H1 (cell line): Measurements from ENCODE around the gene FAM120C. TPM values are rescaled to one million over a fixed set of nuclear protein-coding genes. Genes with fewer than 3 reads are reported as not detected.

ENCODE experiments used
- CTCF ChIA-PET: fragments of 300-600 bp; sonication (Branson Sonifier 250); formaldehyde crosslinking; loops from one replicate; lab custom pipeline; 2021; ENCODE audit not compliant: partially characterized antibody; lab: Charles Lee
- POLR2A ChIA-PET: fragments of 300-600 bp; sonication (Branson Sonifier 250); formaldehyde crosslinking; loops from one replicate; lab custom pipeline; 2021; ENCODE audit warnings: inconsistent platforms; ENCODE audit not compliant: partially characterized antibody; lab: Charles Lee
- DNase-seq, 2 experiments: peaks; one replicate each; pipeline versions ENCODE4 v3.0.0 to v3.0.0-alpha.2; 2010 to 2022; ENCODE audit warnings: low spot score in 2 of 2, low read depth in 1 of 2, mixed read lengths in 1 of 2
- FAIRE-seq: peaks from 2 replicates; lab custom pipeline; 2011; peaks lifted over from hg19 to GRCh38; lab: Jason Lieb, UNC
- H2AFZ ChIP-seq: 2 replicates; pipeline ENCODE4 v1.8.1; 2012; ENCODE audit warnings: low read length, inconsistent platforms
- H2AK5ac ChIP-seq: 2 replicates; pipeline ENCODE4 v1.6.1; 2013; ENCODE audit warnings: low read depth, low read length
- H2BK120ac ChIP-seq: replicated peaks from 2 replicates; pipeline ENCODE3; 2013; ENCODE audit warnings: low read depth, low read length, inconsistent platforms
- H2BK12ac ChIP-seq: 2 replicates; pipeline ENCODE4 v1.6.1; 2013; ENCODE audit warnings: low read depth, low read length
- H2BK15ac ChIP-seq: 2 replicates; pipeline ENCODE4 v1.6.1; 2013; ENCODE audit warnings: low read length
- H2BK20ac ChIP-seq: 2 replicates; pipeline ENCODE4 v1.6.1; 2013; ENCODE audit warnings: low read length
- H2BK5ac ChIP-seq: 2 replicates; pipeline ENCODE4 v1.6.1; 2013; ENCODE audit warnings: low read depth, low read length
- H3K14ac ChIP-seq: 2 replicates; pipeline ENCODE4 v1.6.1; 2013; ENCODE audit warnings: inconsistent platforms; ENCODE audit not compliant: insufficient read length
- H3K18ac ChIP-seq: 2 replicates; pipeline ENCODE4 v1.6.1; 2013; ENCODE audit warnings: low read length; ENCODE audit errors: extremely low read depth
- H3K23ac ChIP-seq: 2 replicates; pipeline ENCODE4 v1.6.1; 2013; ENCODE audit warnings: inconsistent platforms; ENCODE audit not compliant: insufficient read length
- H3K23me2 ChIP-seq: 2 replicates; pipeline ENCODE4 v1.6.1; 2013; ENCODE audit warnings: low read depth, low read length
- H3K27ac ChIP-seq: 2 replicates; pipeline ENCODE4 v1.6.1; 2011; ENCODE audit warnings: low read depth, low read length, inconsistent platforms
- H3K27me3 ChIP-seq, 4 experiments: replicated peaks in 1 of 4; 1 replicate in 1 of 4; 2 replicates in 3 of 4; pipeline versions ENCODE4 v1.6.1 to v1.8.1; 2011 to 2013; ENCODE audit warnings: low read length in 3 of 4, mild to moderate bottlenecking in 3 of 4, inconsistent platforms in 2 of 4, mixed read lengths in 2 of 4, moderate library complexity in 1 of 4; ENCODE audit not compliant: control insufficient read depth in 3 of 4, insufficient read depth in 3 of 4; ENCODE audit errors: extremely low read depth in 1 of 4
- H3K36me3 ChIP-seq, 4 experiments: 2 replicates each; pipeline versions ENCODE4 v1.6.1 to v1.8.1; 2011 to 2013; ENCODE audit warnings: mild to moderate bottlenecking in 4 of 4, low read length in 3 of 4, moderate library complexity in 2 of 4, control low read depth in 1 of 4, inconsistent platforms in 1 of 4; ENCODE audit not compliant: insufficient read depth in 4 of 4, control insufficient read depth in 2 of 4
- H3K4ac ChIP-seq: replicated peaks from 2 replicates; pipeline ENCODE3; 2013; ENCODE audit warnings: low read length, low read depth, mixed read lengths, inconsistent platforms; ENCODE audit not compliant: insufficient read length
- H3K4me1 ChIP-seq, 4 experiments: replicated peaks in 1 of 4; 1 replicate in 1 of 4; 2 replicates in 3 of 4; pipeline versions ENCODE4 v1.6.1 to v1.8.1; 2011 to 2013; ENCODE audit warnings: low read length in 3 of 4, inconsistent platforms in 2 of 4, mixed read lengths in 1 of 4; ENCODE audit not compliant: insufficient read depth in 4 of 4, control insufficient read depth in 3 of 4
- H3K4me2 ChIP-seq, 2 experiments: 2 replicates each; pipeline versions ENCODE4 v1.6.1 to v1.8.1; 2011 to 2013; ENCODE audit warnings: low read depth in 2 of 2, low read length in 2 of 2, control low read depth in 1 of 2, inconsistent platforms in 1 of 2, mild to moderate bottlenecking in 1 of 2; ENCODE audit not compliant: insufficient read depth in 1 of 2
- H3K4me3 ChIP-seq, 4 experiments: fragments of 200-600, 300-600 bp in 1 of 4; sonication (generic), shearing (Covaris generic), sonication (Bioruptor Twin) in 1 of 4; 2 replicates each; pipeline versions ENCODE4 v1.5.1 to v1.8.1; 2011 to 2016; ENCODE audit warnings: low read length in 4 of 4, low read depth in 3 of 4, control low read depth in 2 of 4, inconsistent platforms in 2 of 4, mild to moderate bottlenecking in 2 of 4, mixed read lengths in 1 of 4, moderate library complexity in 1 of 4; ENCODE audit not compliant: insufficient read depth in 2 of 4; ENCODE audit errors: extremely low read depth in 1 of 4
- H3K56ac ChIP-seq: replicated peaks from 2 replicates; pipeline ENCODE3; 2013; ENCODE audit warnings: low read depth, mild to moderate bottlenecking, mixed read lengths, low read length, inconsistent platforms; ENCODE audit not compliant: insufficient read length
- H3K79me1 ChIP-seq: 2 replicates; pipeline ENCODE4 v1.6.1; 2013; ENCODE audit warnings: low read depth, low read length, control low read depth
- H3K79me2 ChIP-seq, 2 experiments: 2 replicates each; pipeline versions ENCODE4 v1.6.1 to v1.8.1; 2012 to 2013; ENCODE audit warnings: low read length in 2 of 2, mild to moderate bottlenecking in 2 of 2, inconsistent platforms in 1 of 2; ENCODE audit not compliant: insufficient read depth in 2 of 2, control insufficient read depth in 1 of 2
- H3K9ac ChIP-seq, 4 experiments: replicated peaks in 1 of 4; 1 replicate in 1 of 4; 2 replicates in 3 of 4; pipeline versions ENCODE4 v1.6.1 to v1.8.1; 2011 to 2013; ENCODE audit warnings: low read depth in 3 of 4, low read length in 3 of 4, control low read depth in 2 of 4, mild to moderate bottlenecking in 2 of 4, moderate library complexity in 2 of 4, inconsistent platforms in 1 of 4; ENCODE audit errors: extremely low read depth in 1 of 4
- H3K9me3 ChIP-seq, 2 experiments: 2 replicates each; pipeline versions ENCODE4 v1.6.1 to v1.8.1; 2012 to 2013; ENCODE audit warnings: mild to moderate bottlenecking in 2 of 2, moderate library complexity in 2 of 2, control low read depth in 1 of 2, inconsistent platforms in 1 of 2, low read depth in 1 of 2, low read length in 1 of 2, mixed read lengths in 1 of 2; ENCODE audit not compliant: insufficient read depth in 2 of 2
- H4K20me1 ChIP-seq, 2 experiments: replicated peaks in 1 of 2; 2 replicates each; pipeline versions ENCODE3 to v1.8.1; 2011 to 2013; ENCODE audit warnings: inconsistent platforms in 2 of 2, low read length in 2 of 2, mild to moderate bottlenecking in 1 of 2; ENCODE audit not compliant: insufficient read depth in 2 of 2, control insufficient read depth in 1 of 2
- H4K5ac ChIP-seq: 2 replicates; pipeline ENCODE4 v1.6.1; 2013; ENCODE audit warnings: low read length, low read depth, mixed read lengths, inconsistent platforms; ENCODE audit not compliant: insufficient read length
- H4K8ac ChIP-seq: 2 replicates; pipeline ENCODE4 v1.8.0; 2013; ENCODE audit warnings: mild to moderate bottlenecking, moderate library complexity, low read length, inconsistent platforms; ENCODE audit not compliant: insufficient read depth; ENCODE audit errors: extremely low read depth
- H4K91ac ChIP-seq: replicated peaks from 2 replicates; pipeline ENCODE3; 2013; ENCODE audit warnings: low read length, mixed read lengths, inconsistent platforms; ENCODE audit not compliant: insufficient read length
- E2F6 ChIP-seq: IDR thresholded peaks from 2 replicates; pipeline ENCODE4 v1.6.1; 2012; ENCODE audit warnings: inconsistent platforms
- WGBS, 2 experiments: shearing (Covaris generic) in 1 of 2; methylation state at CpG; one replicate each; pipeline versions ENCODE4 v1.1.6 to v1.1.7; 2013 to 2015; ENCODE audit warnings: low lambda C conversion rate in 2 of 2, mixed read lengths in 2 of 2, inconsistent platforms in 1 of 2, low coverage in 1 of 2, missing lambda C conversion rate in 1 of 2; ENCODE audit not compliant: insufficient replicate concordance in 2 of 2, insufficient coverage in 1 of 2, insufficient read length in 1 of 2; ENCODE audit errors: extremely low coverage in 1 of 2, missing lambda C conversion rate in 1 of 2; 5-methylcytosine and 5-hydroxymethylcytosine counted together
- polyA plus RNA-seq, 7 experiments: library from polyadenylated mRNA; depleted of rRNA in 3 of 7; stranded (reverse) in 5 of 7; unstranded in 2 of 7; fragments of >200 nt in 5 of 7; fragments of 200-250 nt in 2 of 7; gene quantifications; 1 replicate in 5 of 7; 2 replicates in 1 of 7; 4 replicates in 1 of 7; pipeline versions ENCODE4 v1.2.1 to v1.2.3, GENCODE V29; 2011 to 2013; ENCODE audit warnings: missing spikeins in 2 of 7, mixed read lengths in 2 of 7
- total RNA-seq: library from RNA; stranded (reverse); fragmentation: NEBNext Ultra II Directional; extraction: Animal tissue kit (Norgen Biotek cat#: 25700); gene quantifications from 2 replicates; pipeline ENCODE4 v1.2.1, GENCODE V29; 2021

Gene FAM120C
- total and polyA plus RNA-seq, 2 of the 8 experiments (the other 6 are each of a cell fraction or from before 2014, with no cell fraction given), result 4.4 to 8.1 TPM

- TF ChIP-seq E2F6, result no peak
- ChIA-PET CTCF (no interaction called here), POLR2A (interaction anchor here (0.6 to 1.3 kb wide), 3 partner anchors 8 to 506 kb away, joined by 3 to 4 read pairs (median 3); partner anchors contain the start of gene PHF8)
- Histone ChIP-seq H3K79me2 (no peaks in the 10 kb centered on the region), H3K14ac (no peak overlapping the region), H3K9me3 (no peaks in the 10 kb centered on the region), H3K4ac (no peak overlapping the region), H2BK120ac (no peak overlapping the region), H4K8ac (no peak overlapping the region), H4K91ac (no peak overlapping the region), H3K18ac (no peak overlapping the region), H4K20me1 (no peaks in the 10 kb centered on the region), H3K56ac (no peak overlapping the region), H3K79me1 (no peaks in the 10 kb centered on the region), H3K27ac (no peak overlapping the region), H2BK5ac (no peak overlapping the region), H4K5ac (no peak overlapping the region), H2BK15ac (no peak overlapping the region), H3K4me2 (no peak overlapping the region), H3K9ac (no peak overlapping the region), H2BK12ac (no peak overlapping the region), H3K36me3 (no peaks in the 10 kb centered on the region), H3K4me1 (no peaks in the 10 kb centered on the region), H2BK20ac (no peak overlapping the region), H3K4me3 (no peak overlapping the region), H3K23ac (no peak overlapping the region), H3K27me3 (no peaks in the 10 kb centered on the region), H3K23me2 (no peaks in the 10 kb centered on the region), H2AK5ac (no peak overlapping the region), H2AFZ (no peak overlapping the region)
- DNase-seq (no peak), FAIRE-seq (no peak)
- 95% methylated on average over 4 of the region's 4 CpGs; no CpG with 5 or more reads in 1 of the 2 experiments for whole genome bisulfite sequencing, 2 experiments
Measured at GRCh38 chrX:54087661-54088060, 95.4 kb downstream of the FAM120C start.
